Epithelial cell of umbilical artery (primary cell): ENCODE data around the gene LBX1. TPM values are rescaled to one million over a fixed set of nuclear protein-coding genes. Genes with fewer than 3 reads are reported as not detected.

ENCODE experiments used
- total RNA-seq: library from RNA; depleted of rRNA; stranded (reverse); fragments of >200 nt; gene quantifications from 2 replicates; pipeline ENCODE4 v1.2.3, GENCODE V29; 2014

LBX1 gene, protein sequence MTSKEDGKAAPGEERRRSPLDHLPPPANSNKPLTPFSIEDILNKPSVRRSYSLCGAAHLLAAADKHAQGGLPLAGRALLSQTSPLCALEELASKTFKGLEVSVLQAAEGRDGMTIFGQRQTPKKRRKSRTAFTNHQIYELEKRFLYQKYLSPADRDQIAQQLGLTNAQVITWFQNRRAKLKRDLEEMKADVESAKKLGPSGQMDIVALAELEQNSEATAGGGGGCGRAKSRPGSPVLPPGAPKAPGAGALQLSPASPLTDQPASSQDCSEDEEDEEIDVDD
- total RNA-seq: not detected in 2 replicates

DNA sequence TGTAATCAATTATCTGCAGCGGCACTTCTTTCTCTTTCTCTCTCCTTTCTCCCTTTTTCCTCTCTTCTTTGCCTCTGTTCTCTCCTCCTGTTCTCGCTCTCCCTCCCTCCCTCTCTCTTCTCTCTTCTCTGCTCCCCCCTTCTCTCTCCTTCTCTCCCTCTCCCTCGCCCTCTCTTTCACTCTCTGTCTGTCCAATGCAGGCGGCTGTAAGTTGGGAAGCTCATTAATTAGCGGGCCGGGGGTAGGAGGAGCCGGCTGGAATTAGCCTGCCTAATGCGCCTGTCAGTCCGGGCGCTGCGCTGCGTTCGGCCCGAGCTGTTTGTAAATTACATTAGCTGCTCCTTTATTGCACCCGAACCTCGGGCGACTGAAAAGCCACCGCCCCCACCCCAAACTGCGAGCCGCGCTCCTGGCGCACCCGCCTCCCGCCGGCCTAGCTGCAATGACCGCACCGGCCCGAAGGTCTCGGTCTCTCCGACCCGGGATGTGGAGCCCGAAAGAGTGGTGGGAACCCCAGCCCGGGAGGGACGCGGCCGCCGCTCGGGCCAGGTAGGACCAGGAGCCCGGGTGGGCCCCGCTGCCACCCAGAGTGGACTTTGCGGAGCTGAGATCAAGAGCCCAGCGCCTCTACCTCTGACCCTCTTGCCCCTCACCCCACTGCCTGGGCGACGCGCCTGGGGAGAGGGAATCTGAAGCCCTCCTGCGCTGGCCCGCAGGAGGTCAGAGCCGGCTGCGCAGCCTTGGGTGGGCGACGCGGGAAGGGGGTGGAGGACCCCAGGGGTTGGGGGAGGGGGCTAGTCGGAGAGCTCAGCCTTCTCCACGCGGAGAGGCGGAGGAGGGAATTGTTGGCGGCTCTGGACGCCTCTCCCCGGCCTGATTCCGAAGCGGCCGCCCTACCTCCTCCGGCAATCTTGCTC is at the start of gene LBX1:
TSS of gene LBX1 (minus strand) at position 198 of the 917 bp plus-strand sequence. CDS start 648 bp downstream, outside the sequence.

Other genes with a start within 250 kb of the LBX1 start
- 58.1 and 83.1 TPM in 2 replicates for gene MRPL43, start 242.0 kb downstream of the LBX1 start, total RNA-seq
- 8.8 and 10.9 TPM in 2 replicates for gene TWNK, start 241.9 kb downstream of the LBX1 start, total RNA-seq
- 37.4 and 58.7 TPM in 2 replicates for gene LZTS2, start 229.7 kb downstream of the LBX1 start, total RNA-seq
- 0.65 and 1.1 TPM in 2 replicates for gene PDZD7, start 198.3 kb downstream of the LBX1 start, total RNA-seq
- 51.3 and 52.0 TPM in 2 replicates for gene SFXN3, start 198.2 kb downstream of the LBX1 start, total RNA-seq
- gene KAZALD1, start 167.5 kb downstream of the LBX1 start, total RNA-seq: 3.6 and 7.6 TPM in 2 replicates
- 0.15 TPM in 1 of 2 replicates, not detected in the other for gene TLX1, start 98.2 kb downstream of the LBX1 start, total RNA-seq
- gene BTRC, start 124.7 kb upstream of the LBX1 start, total RNA-seq: 7.5 and 8.2 TPM in 2 replicates